RWPE2 (cell line): Measurements from ENCODE around the gene FABP3.

Experiments used
- ATAC-seq: fragments of 200-7000 bp; cut with Tn5 transposase; 3 replicates; pipeline ENCODE4 v1.9.1; 2021; ENCODE audit warnings: low read depth
- DNase-seq: peaks from one replicate; pipeline ENCODE4 v3.0.0-alpha.2; 2020; ENCODE audit warnings: low spot score
- H3K27ac ChIP-seq: fragments of 450-650 bp; 2 replicates; pipeline ENCODE4 v1.5.1; 2017; ENCODE audit warnings: mild to moderate bottlenecking; ENCODE audit not compliant: poor library complexity, severe bottlenecking
- H3K27me3 ChIP-seq: fragments of 250-450 bp; sonication (Bioruptor Pico); 2 replicates; pipeline ENCODE4 v1.5.1; 2021; ENCODE audit warnings: mild to moderate bottlenecking, moderate library complexity; ENCODE audit not compliant: insufficient read depth, poor library complexity, severe bottlenecking
- H3K36me3 ChIP-seq: fragments of 250-450 bp; sonication (Bioruptor Pico); 2 replicates; pipeline ENCODE4 v1.5.1; 2020; ENCODE audit warnings: low read depth, mild to moderate bottlenecking, moderate library complexity
- H3K4me1 ChIP-seq: fragments of 250-450 bp; sonication (Bioruptor Pico); 2 replicates; pipeline ENCODE4 v1.5.1; 2021; ENCODE audit warnings: mild to moderate bottlenecking, moderate library complexity; ENCODE audit not compliant: insufficient read depth, poor library complexity, severe bottlenecking
- H3K4me3 ChIP-seq: fragments of 250-450 bp; sonication (Bioruptor Pico); 2 replicates; pipeline ENCODE4 v1.5.1; 2021; ENCODE audit warnings: mild to moderate bottlenecking, moderate library complexity; ENCODE audit not compliant: severe bottlenecking
- H3K9me3 ChIP-seq: fragments of 250-450 bp; sonication (Bioruptor Pico); 2 replicates; pipeline ENCODE4 v1.5.1; 2021; ENCODE audit warnings: mild to moderate bottlenecking, moderate library complexity; ENCODE audit not compliant: severe bottlenecking
- CTCF ChIP-seq: fragments of 450-650 bp; IDR thresholded peaks from one replicate; pipeline ENCODE4 v1.5.1; 2017; ENCODE audit warnings: mild to moderate bottlenecking, moderate library complexity; ENCODE audit not compliant: poor library complexity, severe bottlenecking

The FABP3 gene

DNA sequence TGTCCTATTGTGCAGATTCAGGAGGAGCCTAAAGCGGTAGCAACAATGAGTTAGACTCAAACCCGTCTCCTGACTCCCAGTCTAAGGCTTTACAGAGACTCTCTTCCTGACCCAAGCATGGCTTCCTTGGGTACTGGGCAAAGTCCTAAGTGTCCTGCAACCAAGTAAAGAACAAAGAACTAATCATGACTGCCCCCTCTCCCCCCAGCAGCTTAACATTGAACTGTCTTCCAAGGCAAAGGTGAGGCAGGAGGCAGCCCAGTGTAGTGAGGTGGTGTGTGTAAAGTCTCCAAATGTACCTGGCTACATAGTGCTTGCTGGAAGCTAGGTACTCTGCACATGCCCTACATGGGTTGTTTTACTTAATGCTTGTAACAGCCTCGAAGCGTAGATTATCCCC lies 2.3 kb downstream of the FABP3 start:
- no peak for DNase-seq
- Histone ChIP-seq H3K4me3 (no peak overlapping the region), H3K9me3 (no peaks in the 10 kb centered on the region), H3K4me1 (peaks cover 10% of the 10 kb centered on the region), H3K36me3 (0 out of 2 replicates have a peak, but pooled peaks cover 2% of the 10 kb centered on the region), H3K27me3 (no peaks in the 10 kb centered on the region), H3K27ac (no peak overlapping the region)
- TF ChIP-seq CTCF = no peak
- ATAC-seq = no peak

DNA sequence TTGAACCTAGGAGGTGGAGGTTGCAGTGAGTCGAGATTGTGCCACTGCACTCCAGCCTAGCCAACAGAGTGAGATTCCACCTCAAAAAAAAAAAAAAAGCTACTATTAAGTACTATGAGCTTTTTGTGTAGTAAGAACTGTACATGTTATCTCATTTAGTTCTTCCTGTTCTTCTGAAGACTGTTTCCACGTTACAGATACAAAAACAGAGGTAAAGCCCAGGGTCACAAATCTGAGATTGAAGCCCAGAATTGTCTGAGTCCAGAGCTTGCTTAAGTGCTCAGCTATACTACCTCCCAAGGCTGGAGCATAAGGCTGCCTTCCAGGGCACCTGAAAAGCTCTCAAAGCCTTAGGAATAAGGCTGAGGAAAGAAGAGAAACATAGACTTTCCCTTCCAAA lies 2.9 kb downstream of the FABP3 start:
- no peak for TF ChIP-seq CTCF
- H3K4me3 ChIP-seq = no peak overlapping the region
- no peak for DNase-seq
- no peaks in the 10 kb centered on the region for H3K27me3 ChIP-seq
- H3K4me1 ChIP-seq = peaks cover 10% of the 10 kb centered on the region
- no peaks in the 10 kb centered on the region for H3K9me3 ChIP-seq
- no peak overlapping the region for H3K27ac ChIP-seq
- 0 out of 2 replicates have a peak, but pooled peaks cover 2% of the 10 kb centered on the region for H3K36me3 ChIP-seq
- ATAC-seq = no peak

GRCh38 chr1:31368611-31369107 lies 4.2 kb downstream of the FABP3 start:
- DNase-seq (no peak), ATAC-seq (no peak)
- H3K9me3 ChIP-seq = no peaks in the 10 kb centered on the region
- no peak overlapping the region for H3K27ac ChIP-seq
- no peaks in the 10 kb centered on the region for H3K27me3 ChIP-seq
- no peak for TF ChIP-seq CTCF
- peaks cover 4% of the 10 kb centered on the region for H3K4me1 ChIP-seq
- peaks cover 2% of the 10 kb centered on the region; the same call in 1 of the 2 replicates for H3K36me3 ChIP-seq
- H3K4me3 ChIP-seq = no peak overlapping the region

GRCh38 chr1:31366796-31367195 lies 6.1 kb downstream of the FABP3 start:
- H3K4me1 ChIP-seq = no peaks in the 10 kb centered on the region
- no peak for DNase-seq
- no peak for TF ChIP-seq CTCF

DNA sequence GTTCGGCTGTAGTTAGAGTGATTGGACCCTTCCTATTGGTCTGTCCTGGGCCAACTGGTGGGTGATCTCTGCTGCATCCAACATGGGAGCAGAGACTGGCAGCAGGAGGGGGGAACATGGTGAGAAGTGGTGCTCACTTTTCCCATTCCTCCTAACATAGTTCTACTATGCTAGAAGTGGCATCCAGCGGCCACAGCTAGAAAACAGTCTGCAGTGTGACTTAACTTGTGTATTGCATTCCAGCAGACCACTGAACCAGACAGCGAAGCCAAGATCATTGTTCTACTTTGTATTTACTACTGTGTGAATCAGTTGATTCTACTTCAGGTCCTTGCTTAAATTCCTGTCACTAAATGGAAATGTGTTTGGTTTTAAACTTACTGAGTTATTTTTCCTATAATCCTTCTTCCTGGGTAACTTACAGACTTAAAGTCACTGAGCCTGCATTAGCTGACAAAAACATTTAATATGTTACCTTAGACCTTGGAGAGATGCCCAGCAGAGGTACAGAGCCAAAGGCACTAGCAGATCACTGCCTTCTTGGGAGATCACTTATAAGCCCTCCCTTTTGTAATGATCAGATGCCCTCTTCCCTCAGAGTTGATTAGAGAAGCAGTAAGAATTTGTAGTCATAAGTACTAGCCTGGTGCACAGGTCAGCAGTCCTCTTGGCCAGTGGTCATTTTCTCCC lies 8.2 kb downstream of the FABP3 start:
- Histone ChIP-seq H3K27me3 (no peaks in the 10 kb centered on the region), H3K27ac (no peak overlapping the region), H3K4me3 (no peak overlapping the region), H3K9me3 (no peaks in the 10 kb centered on the region), H3K4me1 (no peaks in the 10 kb centered on the region), H3K36me3 (peaks cover 12% of the 10 kb centered on the region)
- no peak for TF ChIP-seq CTCF
- no peak for DNase-seq
- no peak for ATAC-seq

More at GRCh38 chr1:31366796-31367195, 6.1 kb downstream of the FABP3 start:
- ATAC-seq = no peak
- H3K36me3 ChIP-seq = peaks cover 6% of the 10 kb centered on the region
- H3K27me3 ChIP-seq = no peaks in the 10 kb centered on the region
- H3K27ac ChIP-seq = no peak overlapping the region
- H3K9me3 ChIP-seq = no peaks in the 10 kb centered on the region
- no peak overlapping the region for H3K4me3 ChIP-seq
